Coronary artery (tissue), 2 donors: ENCODE results near the gene AQP5.
A peak's percentile ranks its signal among the peaks of the same experiment; 100 is the strongest.

Experiments
- DNase-seq: peaks from one replicate; pipeline ENCODE4 v3.0.0-alpha.2; 2017; ENCODE audit warnings: low spot score
- H3K27ac ChIP-seq, 2 donors: fragments of 200-600 bp; sonication (generic); one replicate each; pipeline ENCODE4 v1.5.1; 2016 to 2019
- H3K4me3 ChIP-seq: fragments of 200-600 bp; sonication (generic); 2 replicates; pipeline ENCODE4 v1.5.1; 2016; ENCODE audit warnings: mild to moderate bottlenecking, moderate library complexity
- CTCF ChIP-seq: fragments of 200-600 bp; sonication (generic); IDR thresholded peaks from one replicate; pipeline ENCODE4 v1.5.1; 2019; ENCODE audit warnings: antibody characterized with exemption

The AQP5 gene

GRCh38 chr12:49920915-49921286 lies 40.8 kb upstream of the AQP5 start:
- Histone ChIP-seq H3K4me3 (no peak overlapping the region), H3K27ac (peak overlapping the region in 1 of 2 donors; percentile 65)
- no peak for DNase-seq
- TF ChIP-seq CTCF = no peak

GRCh38 chr12:49921299-49921698 lies 40.4 kb upstream of the AQP5 start:
- Histone ChIP-seq H3K27ac (peak overlapping the region in 1 of 2 donors; percentile 65), H3K4me3 (no peak overlapping the region)
- DNase-seq = no peak
- TF ChIP-seq CTCF = no peak

- TF ChIP-seq CTCF = no peak
- Histone ChIP-seq H3K27ac (peak overlapping the region in 1 of 2 donors; percentile 64), H3K4me3 (no peak overlapping the region)
- DNase-seq = no peak
Observed at GRCh38 chr12:49921936-49922335, 39.7 kb upstream of the AQP5 start.

GRCh38 chr12:49922349-49923034 lies 39.2 kb upstream of the AQP5 start:
- H3K4me3 ChIP-seq = no peak overlapping the region
- H3K27ac ChIP-seq = peak overlapping the region in 1 of 2 donors; percentile 64
- DNase-seq = peak; percentile 66
- TF ChIP-seq CTCF = no peak

- peak; percentile 75 for DNase-seq
- Histone ChIP-seq H3K27ac (peak overlapping the region in 1 of 2 donors; percentile 64), H3K4me3 (no peak overlapping the region)
- TF ChIP-seq CTCF = no peak
Observed at GRCh38 chr12:49923035-49923644, 38.5 kb upstream of the AQP5 start.

- no peak for TF ChIP-seq CTCF
- no peak overlapping the region for H3K4me3 ChIP-seq
- peak overlapping the region in 1 of 2 donors; percentile 64 for H3K27ac ChIP-seq
- no peak for DNase-seq
Observed at GRCh38 chr12:49923880-49924556, 37.7 kb upstream of the AQP5 start.
